Measurements from ENCODE around the gene CDH13.
A peak's percentile ranks its signal among the peaks of the same experiment; 100 is the strongest.

CDH13 gene

GRCh38 chr16:83472776-83473501 is 846.2 kb downstream of the CDH13 start:
- no peak for DNase-seq

GRCh38 chr16:83473926-83474650 is 847.3 kb downstream of the CDH13 start:
- DNase-seq, result no peak

- DNase-seq, result no peak
These were observed 848.3 kb downstream of the CDH13 start for GRCh38 chr16:83475108-83475507.

GRCh38 chr16:83481589-83481988 is 854.8 kb downstream of the CDH13 start:
- no peak for DNase-seq

- no peak for DNase-seq
These were observed 855.9 kb downstream of the CDH13 start for GRCh38 chr16:83482545-83483162.

- DNase-seq, result no peak
These were observed 863.3 kb downstream of the CDH13 start for GRCh38 chr16:83490073-83490472.

GRCh38 chr16:83494459-83494858 is 867.7 kb downstream of the CDH13 start:
- DNase-seq, result no peak

- DNase-seq, result no peak
These were observed 874.7 kb downstream of the CDH13 start for GRCh38 chr16:83501481-83501880.

- DNase-seq, result no peak
These were observed 881.5 kb downstream of the CDH13 start for GRCh38 chr16:83508295-83508694.

GRCh38 chr16:83509316-83509715 is 882.5 kb downstream of the CDH13 start:
- DNase-seq, result no peak

- DNase-seq, result no peak
These were observed 884.1 kb downstream of the CDH13 start for GRCh38 chr16:83510906-83511305.

- no peak for DNase-seq
These were observed 886.4 kb downstream of the CDH13 start for GRCh38 chr16:83513008-83513755.

GRCh38 chr16:83515395-83515794 is 888.6 kb downstream of the CDH13 start:
- DNase-seq, result no peak

- no peak for DNase-seq
These were observed 890.2 kb downstream of the CDH13 start for GRCh38 chr16:83516931-83517330.

- no peak for DNase-seq
These were observed 890.6 kb downstream of the CDH13 start for GRCh38 chr16:83517398-83517797.

GRCh38 chr16:83520596-83520995 is 893.8 kb downstream of the CDH13 start:
- no peak for DNase-seq

- DNase-seq, result no peak
These were observed 903.5 kb downstream of the CDH13 start for GRCh38 chr16:83530293-83530692.

GRCh38 chr16:83532634-83533033 is 905.9 kb downstream of the CDH13 start:
- no peak for DNase-seq

- DNase-seq, result peak; percentile 79
These were observed 906.4 kb downstream of the CDH13 start for GRCh38 chr16:83533193-83533592.

GRCh38 chr16:83538707-83539106 is 911.9 kb downstream of the CDH13 start:
- no peak for DNase-seq

GRCh38 chr16:83539736-83540490 is 913.1 kb downstream of the CDH13 start:
- no peak for DNase-seq

GRCh38 chr16:83541231-83541630 is 914.5 kb downstream of the CDH13 start:
- no peak for DNase-seq

GRCh38 chr16:83542491-83542890 is 915.7 kb downstream of the CDH13 start:
- DNase-seq, result no peak

Data from NCI-H510A (cell line).